Mesendoderm (in vitro differentiated cells): ENCODE measurements around the gene IL17REL.

Experiments
- DNase-seq: peaks from one replicate; pipeline ENCODE4 v3.0.0; 2013
- H2AK5ac ChIP-seq: 2 replicates; pipeline ENCODE4 v1.6.1; 2013; ENCODE audit warnings: low read length, inconsistent platforms
- H2BK120ac ChIP-seq: 2 replicates; pipeline ENCODE4 v1.6.1; 2013; ENCODE audit warnings: low read depth, mild to moderate bottlenecking, low read length, moderate library complexity, mixed read lengths
- H2BK15ac ChIP-seq: replicated peaks from 2 replicates; pipeline ENCODE4 v1.6.1; 2013; ENCODE audit warnings: low read depth, mild to moderate bottlenecking, moderate library complexity
- H2BK5ac ChIP-seq: 2 replicates; pipeline ENCODE4 v1.6.1; 2013; ENCODE audit warnings: low read length, inconsistent platforms
- H3K18ac ChIP-seq: 2 replicates; pipeline ENCODE4 v1.6.1; 2013; ENCODE audit warnings: mild to moderate bottlenecking, low read length, mixed read lengths
- H3K23ac ChIP-seq: one replicate; pipeline ENCODE4 v1.6.1; 2013; ENCODE audit warnings: low read length
- H3K27ac ChIP-seq: 2 replicates; pipeline ENCODE4 v1.5.1; 2013; ENCODE audit warnings: low read depth, mild to moderate bottlenecking, inconsistent platforms, low read length, moderate library complexity
- H3K27me3 ChIP-seq: 2 replicates; pipeline ENCODE4 v1.6.1; 2013; ENCODE audit warnings: low read length, control low read depth, mild to moderate bottlenecking, inconsistent platforms; ENCODE audit not compliant: insufficient read depth, poor library complexity
- H3K36me3 ChIP-seq: 2 replicates; pipeline ENCODE4 v1.6.1; 2013; ENCODE audit warnings: low read length, inconsistent platforms; ENCODE audit not compliant: control insufficient read depth, insufficient read depth
- H3K4ac ChIP-seq: one replicate; pipeline ENCODE4 v1.6.1; 2013; ENCODE audit warnings: low read depth, mild to moderate bottlenecking, low read length, moderate library complexity
- H3K4me1 ChIP-seq: 2 replicates; pipeline ENCODE4 v1.6.1; 2013; ENCODE audit warnings: low read depth, low read length, inconsistent platforms; ENCODE audit not compliant: control insufficient read depth
- H3K4me2 ChIP-seq: 2 replicates; pipeline ENCODE4 v1.6.1; 2013; ENCODE audit warnings: low read length
- H3K4me3 ChIP-seq: 2 replicates; pipeline ENCODE4 v1.5.1; 2013; ENCODE audit warnings: mild to moderate bottlenecking, low read length
- H3K56ac ChIP-seq: one replicate; pipeline ENCODE4 v1.6.1; 2013; ENCODE audit warnings: low read length
- H3K79me1 ChIP-seq: 2 replicates; pipeline ENCODE4 v1.6.1; 2013; ENCODE audit warnings: low read length, inconsistent platforms
- H3K79me2 ChIP-seq: 2 replicates; pipeline ENCODE4 v1.6.1; 2013; ENCODE audit warnings: mild to moderate bottlenecking, low read length; ENCODE audit not compliant: control insufficient read depth, insufficient read depth
- H3K9ac ChIP-seq: 2 replicates; pipeline ENCODE4 v1.6.1; 2013; ENCODE audit warnings: low read length, inconsistent platforms
- H4K5ac ChIP-seq: one replicate; pipeline ENCODE4 v1.6.1; 2013; ENCODE audit warnings: low read length
- H4K8ac ChIP-seq: one replicate; pipeline ENCODE4 v1.6.1; 2013; ENCODE audit warnings: low read depth, mild to moderate bottlenecking, control low read depth, low read length, moderate library complexity
- WGBS: extraction: QIAGEN DNeasy Blood & Tissue Kit; methylation state at CpG from one replicate; pipeline ENCODE4 v1.1.7; 2013; ENCODE audit warnings: low lambda C conversion rate, missing lambda C conversion rate; ENCODE audit not compliant: insufficient coverage; ENCODE audit errors: extremely low coverage; 5-methylcytosine and 5-hydroxymethylcytosine counted together

Gene IL17REL

GRCh38 chr22:50009251-50009650 lies 3.3 kb downstream of the IL17REL start:
- Histone ChIP-seq H2BK15ac (no peak overlapping the region), H3K4ac (no peak overlapping the region), H3K4me1 (no peaks in the 10 kb centered on the region), H3K27ac (no peak overlapping the region), H3K56ac (no peak overlapping the region), H3K4me3 (no peak overlapping the region), H3K36me3 (no peaks in the 10 kb centered on the region), H3K9ac (no peak overlapping the region), H3K18ac (no peak overlapping the region), H4K8ac (no peak overlapping the region), H2AK5ac (no peak overlapping the region), H3K23ac (no peak overlapping the region), H2BK5ac (no peak overlapping the region), H2BK120ac (no peak overlapping the region), H3K79me1 (no peaks in the 10 kb centered on the region), H3K27me3 (peaks cover 7% of the 10 kb centered on the region), H3K79me2 (no peaks in the 10 kb centered on the region), H3K4me2 (no peak overlapping the region), H4K5ac (no peak overlapping the region)
- DNase-seq: no peak
- WGBS: no CpG with 5 or more reads among the region's 16 CpGs

- Histone ChIP-seq H3K4me1 (no peaks in the 10 kb centered on the region), H2BK5ac (no peak overlapping the region), H3K27ac (no peak overlapping the region), H4K8ac (no peak overlapping the region), H3K4me3 (no peak overlapping the region), H3K27me3 (peaks cover 5% of the 10 kb centered on the region), H3K18ac (no peak overlapping the region), H3K4ac (no peak overlapping the region), H2AK5ac (no peak overlapping the region), H3K36me3 (no peaks in the 10 kb centered on the region), H3K4me2 (no peak overlapping the region), H3K9ac (no peak overlapping the region), H3K79me2 (no peaks in the 10 kb centered on the region), H3K56ac (no peak overlapping the region), H4K5ac (no peak overlapping the region), H2BK120ac (no peak overlapping the region), H3K23ac (no peak overlapping the region), H3K79me1 (no peaks in the 10 kb centered on the region), H2BK15ac (no peak overlapping the region)
- DNase-seq: no peak
- WGBS: no CpG with 5 or more reads among the region's 24 CpGs
These were observed 4.2 kb downstream of the IL17REL start for GRCh38 chr22:50008151-50009040.

- no CpG with 5 or more reads among the region's 3 CpGs for WGBS
- no peaks in the 10 kb centered on the region for H3K79me1 ChIP-seq
- H3K27ac ChIP-seq: no peak overlapping the region
- no peak overlapping the region for H3K4ac ChIP-seq
- H3K18ac ChIP-seq: no peak overlapping the region
- no peak overlapping the region for H2BK120ac ChIP-seq
- no peaks in the 10 kb centered on the region for H3K4me1 ChIP-seq
- DNase-seq: no peak
- no peak overlapping the region for H3K23ac ChIP-seq
- H3K56ac ChIP-seq: no peak overlapping the region
- no peak overlapping the region for H4K8ac ChIP-seq
- H2BK15ac ChIP-seq: no peak overlapping the region
- H3K9ac ChIP-seq: no peak overlapping the region
- no peaks in the 10 kb centered on the region for H3K79me2 ChIP-seq
- no peak overlapping the region for H4K5ac ChIP-seq
- H2AK5ac ChIP-seq: no peak overlapping the region
- no peaks in the 10 kb centered on the region for H3K36me3 ChIP-seq
- peaks cover 5% of the 10 kb centered on the region for H3K27me3 ChIP-seq
- no peak overlapping the region for H3K4me2 ChIP-seq
- H2BK5ac ChIP-seq: no peak overlapping the region
- H3K4me3 ChIP-seq: no peak overlapping the region
These were observed 5.5 kb downstream of the IL17REL start for GRCh38 chr22:50007057-50007511.

- Histone ChIP-seq H3K9ac (no peak overlapping the region), H3K27ac (no peak overlapping the region), H3K56ac (no peak overlapping the region), H3K18ac (no peak overlapping the region), H2BK120ac (no peak overlapping the region), H2AK5ac (no peak overlapping the region), H3K4ac (no peak overlapping the region), H3K4me3 (no peak overlapping the region), H4K8ac (no peak overlapping the region), H3K79me1 (no peaks in the 10 kb centered on the region), H3K27me3 (peaks cover 1% of the 10 kb centered on the region), H3K79me2 (no peaks in the 10 kb centered on the region), H3K4me2 (no peak overlapping the region), H2BK15ac (no peak overlapping the region), H3K36me3 (no peaks in the 10 kb centered on the region), H3K23ac (no peak overlapping the region), H4K5ac (no peak overlapping the region), H2BK5ac (no peak overlapping the region), H3K4me1 (no peaks in the 10 kb centered on the region)
- WGBS: no CpG with 5 or more reads among the region's 4 CpGs
- no peak for DNase-seq
These were observed 7.6 kb downstream of the IL17REL start for GRCh38 chr22:50004918-50005317.

GRCh38 chr22:50002791-50003190 lies 9.8 kb downstream of the IL17REL start:
- Histone ChIP-seq H3K79me1 (no peaks in the 10 kb centered on the region), H3K27me3 (peaks cover 2% of the 10 kb centered on the region), H2BK15ac (no peak overlapping the region), H4K5ac (no peak overlapping the region), H2AK5ac (no peak overlapping the region), H3K18ac (no peak overlapping the region), H3K79me2 (no peaks in the 10 kb centered on the region), H3K23ac (no peak overlapping the region), H3K4ac (no peak overlapping the region), H4K8ac (no peak overlapping the region), H3K27ac (no peak overlapping the region), H3K9ac (no peak overlapping the region), H3K36me3 (no peaks in the 10 kb centered on the region), H2BK5ac (no peak overlapping the region), H3K56ac (no peak overlapping the region), H3K4me3 (no peak overlapping the region), H3K4me1 (no peaks in the 10 kb centered on the region), H2BK120ac (no peak overlapping the region), H3K4me2 (no peak overlapping the region)
- no CpG with 5 or more reads among the region's 7 CpGs for WGBS
- DNase-seq: no peak
